Measurements from ENCODE around the gene SMYD3.
"Not testable (repeated sequence)": the region's sequence is repeated elsewhere in the genome, so short reads cannot be mapped to it uniquely, and the experiment has no call there.

Gene SMYD3

GRCh38 chr1:245791410-245792312 lies 715.4 kb downstream of the SMYD3 start:
- in situ Hi-C loops (cut with MboI; ENCODE audit: low sequenced_read_pairs) = no loop called here

GRCh38 chr1:245790441-245790840 lies 716.6 kb downstream of the SMYD3 start:
- in situ Hi-C loops (cut with MboI; ENCODE audit: low sequenced_read_pairs) = no loop called here

- in situ Hi-C loops (cut with MboI; ENCODE audit: low sequenced_read_pairs) = no loop called here
These were observed 718.2 kb downstream of the SMYD3 start for GRCh38 chr1:245788886-245789285.

- in situ Hi-C loops (cut with MboI; ENCODE audit: low sequenced_read_pairs) = no loop called here
These were observed 718.8 kb downstream of the SMYD3 start for GRCh38 chr1:245788269-245788668.

- in situ Hi-C loops (cut with MboI; ENCODE audit: low sequenced_read_pairs) = no loop called here
These were observed 720.1 kb downstream of the SMYD3 start for GRCh38 chr1:245786948-245787347.

- in situ Hi-C loops (cut with MboI; ENCODE audit: low sequenced_read_pairs) = no loop called here
These were observed 727.0 kb downstream of the SMYD3 start for GRCh38 chr1:245779797-245780755.

- in situ Hi-C loops (cut with MboI; ENCODE audit: low sequenced_read_pairs) = no loop called here
These were observed 729.3 kb downstream of the SMYD3 start for GRCh38 chr1:245777752-245778151.

- in situ Hi-C loops (cut with MboI; ENCODE audit: low sequenced_read_pairs) = no loop called here
These were observed 730.3 kb downstream of the SMYD3 start for GRCh38 chr1:245776694-245777332.

GRCh38 chr1:245776139-245776538 lies 730.9 kb downstream of the SMYD3 start:
- in situ Hi-C loops (cut with MboI; ENCODE audit: low sequenced_read_pairs) = no loop called here

GRCh38 chr1:245774931-245775330 lies 732.1 kb downstream of the SMYD3 start:
- in situ Hi-C loops (cut with MboI; ENCODE audit: low sequenced_read_pairs) = not testable (repeated sequence)

GRCh38 chr1:245774196-245774595 lies 732.9 kb downstream of the SMYD3 start:
- in situ Hi-C loops (cut with MboI; ENCODE audit: low sequenced_read_pairs) = no loop called here

- in situ Hi-C loops (cut with MboI; ENCODE audit: low sequenced_read_pairs) = no loop called here
These were observed 733.7 kb downstream of the SMYD3 start for GRCh38 chr1:245773344-245773743.

GRCh38 chr1:245772739-245773138 lies 734.3 kb downstream of the SMYD3 start:
- in situ Hi-C loops (cut with MboI; ENCODE audit: low sequenced_read_pairs) = no loop called here

GRCh38 chr1:245772325-245772724 lies 734.8 kb downstream of the SMYD3 start:
- in situ Hi-C loops (cut with MboI; ENCODE audit: low sequenced_read_pairs) = no loop called here

GRCh38 chr1:245771511-245772281 lies 735.4 kb downstream of the SMYD3 start:
- in situ Hi-C loops (cut with MboI; ENCODE audit: low sequenced_read_pairs) = no loop called here

- in situ Hi-C loops (cut with MboI; ENCODE audit: low sequenced_read_pairs) = no loop called here
These were observed 736.9 kb downstream of the SMYD3 start for GRCh38 chr1:245770156-245770555.

- in situ Hi-C loops (cut with MboI; ENCODE audit: low sequenced_read_pairs) = no loop called here
These were observed 738.5 kb downstream of the SMYD3 start for GRCh38 chr1:245768596-245768995.

- in situ Hi-C loops (cut with MboI; ENCODE audit: low sequenced_read_pairs) = no loop called here
These were observed 741.7 kb downstream of the SMYD3 start for GRCh38 chr1:245765230-245766000.

GRCh38 chr1:245763873-245764331 lies 743.2 kb downstream of the SMYD3 start:
- in situ Hi-C loops (cut with MboI; ENCODE audit: low sequenced_read_pairs) = no loop called here

All from hTERT RPE-1 (cell line).